AG04450 (cell line): ENCODE results near the gene CRYAA. TPM values are rescaled to one million over a fixed set of nuclear protein-coding genes. Genes with fewer than 3 reads are reported as not detected.

Source experiments
- CTCF ChIA-PET: fragments of 300-600, 350-600 bp; formaldehyde crosslinking; extraction: SDS; loops from one replicate; lab custom pipeline; 2022; ENCODE audit warnings: antibody characterized with exemption, inconsistent platforms; lab: Charles Lee
- POLR2A ChIA-PET: fragments of 350-600 bp; formaldehyde crosslinking; extraction: SDS; loops from one replicate; lab custom pipeline; 2021; ENCODE audit warnings: antibody characterized with exemption, inconsistent platforms; lab: Yijun Ruan, JAX
- DNase-seq: peaks from one replicate; pipeline ENCODE4 v3.0.0-alpha.2; 2011; ENCODE audit warnings: low read depth, low spot score
- H3K27ac ChIP-seq: one replicate; pipeline ENCODE4 v1.5.1; 2012; ENCODE audit warnings: low read depth, low read length, control low read depth
- H3K27me3 ChIP-seq: one replicate; pipeline ENCODE4 v1.6.0; 2012; ENCODE audit warnings: low read length; ENCODE audit not compliant: control insufficient read depth, insufficient read depth
- H3K4me3 ChIP-seq: 2 replicates; pipeline ENCODE4 v1.5.1; 2011; ENCODE audit warnings: mild to moderate bottlenecking, low read depth, low read length, control low read depth
- H3K9me3 ChIP-seq: 2 replicates; pipeline ENCODE4 v1.5.1; 2012; ENCODE audit warnings: low read length; ENCODE audit not compliant: control insufficient read depth, insufficient read depth
- CTCF ChIP-seq: IDR thresholded peaks from 2 replicates; pipeline ENCODE4 v1.5.1; 2011; ENCODE audit warnings: low read depth, low read length, control low read depth, inconsistent platforms
- polyA plus RNA-seq: library from polyadenylated mRNA; depleted of rRNA; stranded (reverse); fragments of >200 nt; gene quantifications from 2 replicates; pipeline ENCODE4 v1.2.3, GENCODE V29; 2011

Gene CRYAA
- polyA plus RNA-seq, 1 experiment: not detected

DNA sequence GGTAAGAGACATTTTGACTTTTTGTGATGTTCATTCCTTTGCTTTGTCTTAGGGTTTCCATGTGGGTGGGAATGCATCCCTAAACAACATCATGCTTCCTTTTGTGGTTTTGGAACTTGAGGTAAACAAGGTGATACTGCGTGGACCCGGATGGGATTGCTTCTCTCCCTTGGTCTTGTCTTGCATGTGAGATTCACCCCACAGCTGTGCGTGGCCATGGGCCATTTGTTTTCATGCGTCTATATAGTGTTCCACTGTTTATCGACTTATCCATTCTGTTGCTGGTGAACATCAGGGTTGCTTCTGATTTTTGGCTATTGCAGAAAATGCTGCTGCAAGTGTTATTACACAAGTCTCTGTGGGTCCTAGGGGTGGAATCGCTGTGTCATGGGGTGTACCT lies 21.1 kb downstream of the CRYAA start:
- POLR2A ChIA-PET: no interaction called here
- H3K27me3 ChIP-seq: peaks cover 25% of the 10 kb centered on the region
- H3K27ac ChIP-seq: no peak overlapping the region
- H3K9me3 ChIP-seq: peaks cover 7% of the 10 kb centered on the region
- no peak for DNase-seq
- CTCF ChIA-PET: no interaction called here
- TF ChIP-seq CTCF: no peak
- H3K4me3 ChIP-seq: no peak overlapping the region

DNA sequence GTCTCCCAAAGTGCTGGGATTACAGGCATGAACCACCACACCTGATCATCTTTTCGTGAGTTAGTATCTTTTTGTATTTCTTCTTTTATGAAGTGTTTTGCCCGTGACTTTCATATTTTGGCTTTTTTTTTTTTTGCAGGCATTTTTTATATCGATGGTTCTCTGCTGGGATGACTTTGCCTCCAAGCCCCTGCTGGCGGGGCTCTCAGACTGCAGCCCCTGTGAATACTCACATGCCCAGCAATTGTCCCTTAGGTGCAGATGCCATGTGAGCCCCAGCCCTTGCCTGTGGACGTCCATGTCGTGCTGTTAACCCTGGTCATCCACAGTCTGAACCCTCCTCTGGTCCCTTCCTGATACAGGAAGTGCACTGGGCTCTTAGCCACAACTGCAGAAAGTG lies 21.7 kb downstream of the CRYAA start:
- ChIA-PET POLR2A (no interaction called here), CTCF (no interaction called here)
- no peak overlapping the region for H3K27ac ChIP-seq
- no peak for TF ChIP-seq CTCF
- no peak overlapping the region for H3K4me3 ChIP-seq
- no peak for DNase-seq
- peaks cover 7% of the 10 kb centered on the region for H3K9me3 ChIP-seq
- H3K27me3 ChIP-seq: peaks cover 25% of the 10 kb centered on the region

DNA sequence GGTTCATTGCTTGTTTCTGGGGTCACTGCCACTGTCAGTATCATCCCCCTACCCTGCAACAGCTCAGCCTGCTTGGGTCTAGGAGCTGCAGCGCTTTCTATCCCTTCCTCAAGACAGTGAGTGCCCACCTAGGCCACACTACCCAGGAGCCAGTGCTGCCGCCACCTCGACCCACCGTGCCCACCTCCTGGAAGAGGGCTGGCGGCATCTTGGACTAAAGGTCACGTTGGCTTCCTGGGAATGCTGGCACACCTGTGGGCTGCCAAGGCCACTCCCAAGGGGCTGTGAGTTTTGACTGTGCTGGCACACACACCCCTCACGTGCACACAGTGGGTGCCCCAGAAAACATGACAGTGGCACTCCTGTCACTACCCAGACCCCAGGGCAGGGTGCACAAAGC lies 22.1 kb downstream of the CRYAA start:
- H3K4me3 ChIP-seq: no peak overlapping the region
- H3K9me3 ChIP-seq: peaks cover 7% of the 10 kb centered on the region
- ChIA-PET POLR2A (no interaction called here), CTCF (no interaction called here)
- DNase-seq: no peak
- no peak for TF ChIP-seq CTCF
- H3K27ac ChIP-seq: no peak overlapping the region
- H3K27me3 ChIP-seq: peaks cover 29% of the 10 kb centered on the region

- TF ChIP-seq CTCF: no peak
- POLR2A ChIA-PET: no interaction called here
- Histone ChIP-seq H3K9me3 (peaks cover 7% of the 10 kb centered on the region), H3K4me3 (no peak overlapping the region), H3K27ac (no peak overlapping the region), H3K27me3 (peaks cover 33% of the 10 kb centered on the region)
- CTCF ChIA-PET: interaction anchor here (1.8 kb wide), 1 partner anchor 454 kb away, joined by 7 read pairs; no protein-coding TSS in a partner anchor
- DNase-seq: no peak
Observed at GRCh38 chr21:43191521-43191920, 22.7 kb downstream of the CRYAA start.

- Histone ChIP-seq H3K4me3 (no peak overlapping the region), H3K9me3 (peaks cover 7% of the 10 kb centered on the region), H3K27me3 (peaks cover 37% of the 10 kb centered on the region), H3K27ac (no peak overlapping the region)
- TF ChIP-seq CTCF: no peak
- ChIA-PET CTCF (interaction anchor here (1.8 kb wide), 1 partner anchor 454 kb away, joined by 7 read pairs; no protein-coding TSS in a partner anchor), POLR2A (no interaction called here)
- no peak for DNase-seq
Observed at GRCh38 chr21:43191971-43192370, 23.2 kb downstream of the CRYAA start.
